Measurements from ENCODE around the gene PPM1M. TPM values are rescaled to one million over a fixed set of nuclear protein-coding genes. Genes with fewer than 3 reads are reported as not detected.

Gene PPM1M
- 12.3 TPM for total RNA-seq
- 27.1 TPM for polyA plus RNA-seq

- DNase-seq (ENCODE audit: extremely low spot score), result no peak
- H3K4me3 ChIP-seq (ENCODE audit: low read depth, low read length), result peak within 1 kb of the TSS; percentile 69
- peaks cover 3% of the 10 kb centered on the region for H3K4me1 ChIP-seq (ENCODE audit: insufficient read depth)
- no peaks in the 10 kb centered on the region for H3K36me3 ChIP-seq (ENCODE audit: insufficient read depth)
- peak within 1 kb of the TSS; percentile 83 for H3K27ac ChIP-seq (ENCODE audit: low read depth)
- under 1% methylated on average over 98 of the region's 98 CpGs for WGBS
Observed at GRCh38 chr3:52245322-52246263, at the start of gene PPM1M. TSS of gene PPM1M (plus strand) at chr3:52245759. CDS start at chr3:52245825, 66 bp downstream.

GRCh38 chr3:52195823-52196331 lies 49.7 kb upstream of the PPM1M start:
- Histone ChIP-seq H3K4me3 (ENCODE audit: low read depth, low read length) (no peak overlapping the region), H3K36me3 (ENCODE audit: insufficient read depth) (no peaks in the 10 kb centered on the region), H3K27ac (ENCODE audit: low read depth) (peak overlapping the region; percentile 27), H3K4me1 (ENCODE audit: insufficient read depth) (peaks cover 3% of the 10 kb centered on the region)
- no peak for DNase-seq (ENCODE audit: extremely low spot score)
- 68% methylated on average over 10 of the region's 10 CpGs for WGBS

GRCh38 chr3:52196977-52197376 lies 48.6 kb upstream of the PPM1M start:
- no peak overlapping the region for H3K27ac ChIP-seq (ENCODE audit: low read depth)

GRCh38 chr3:52197499-52197841 lies 48.1 kb upstream of the PPM1M start:
- Histone ChIP-seq H3K4me1 (ENCODE audit: insufficient read depth) (peaks cover 3% of the 10 kb centered on the region), H3K27ac (ENCODE audit: low read depth) (no peak overlapping the region), H3K36me3 (ENCODE audit: insufficient read depth) (peaks cover under 1% of the 10 kb centered on the region), H3K4me3 (ENCODE audit: low read depth, low read length) (peak overlapping the region; percentile 63)
- DNase-seq (ENCODE audit: extremely low spot score), result no peak
- WGBS, result 36% methylated on average over 10 of the region's 10 CpGs

More at GRCh38 chr3:52196977-52197376, 48.6 kb upstream of the PPM1M start:
- peaks cover 3% of the 10 kb centered on the region for H3K4me1 ChIP-seq (ENCODE audit: insufficient read depth)
- no peak for DNase-seq (ENCODE audit: extremely low spot score)
- H3K4me3 ChIP-seq (ENCODE audit: low read depth, low read length), result no peak overlapping the region
- 61% methylated on average over 3 of the region's 3 CpGs for WGBS
- H3K36me3 ChIP-seq (ENCODE audit: insufficient read depth), result no peaks in the 10 kb centered on the region

- Histone ChIP-seq H3K36me3 (ENCODE audit: insufficient read depth) (peaks cover 3% of the 10 kb centered on the region), H3K27ac (ENCODE audit: low read depth) (peak within 1 kb of the TSS; percentile 65), H3K4me3 (ENCODE audit: low read depth, low read length) (peak within 1 kb of the TSS; percentile 63), H3K4me1 (ENCODE audit: insufficient read depth) (peaks cover 3% of the 10 kb centered on the region)
- DNase-seq (ENCODE audit: extremely low spot score), result peak; percentile 76
- WGBS, result under 1% methylated on average over 71 of the region's 71 CpGs
Observed at GRCh38 chr3:52197842-52198625, 47.5 kb upstream of the PPM1M start, which contains the start of gene ALAS1. TSS of gene ALAS1 (plus strand) at chr3:52198160. CDS start at chr3:52199242, 1,082 bp downstream.

GRCh38 chr3:52198643-52199608 lies 46.6 kb upstream of the PPM1M start:
- peaks cover 3% of the 10 kb centered on the region for H3K4me1 ChIP-seq (ENCODE audit: insufficient read depth)

GRCh38 chr3:52200981-52201679 lies 44.4 kb upstream of the PPM1M start:
- WGBS, result 93% methylated on average over 5 of the region's 5 CpGs
- no peak for DNase-seq (ENCODE audit: extremely low spot score)
- H3K4me3 ChIP-seq (ENCODE audit: low read depth, low read length), result no peak overlapping the region
- H3K4me1 ChIP-seq (ENCODE audit: insufficient read depth), result peaks cover 4% of the 10 kb centered on the region
- no peak overlapping the region for H3K27ac ChIP-seq (ENCODE audit: low read depth)
- peaks cover 5% of the 10 kb centered on the region for H3K36me3 ChIP-seq (ENCODE audit: insufficient read depth)

More at GRCh38 chr3:52198643-52199608, 46.6 kb upstream of the PPM1M start:
- DNase-seq (ENCODE audit: extremely low spot score), result no peak
- Histone ChIP-seq H3K27ac (ENCODE audit: low read depth) (no peak overlapping the region), H3K36me3 (ENCODE audit: insufficient read depth) (peaks cover 5% of the 10 kb centered on the region), H3K4me3 (ENCODE audit: low read depth, low read length) (peak overlapping the region; percentile 63)
- 44% methylated on average over 14 of the region's 14 CpGs for WGBS

- no peak overlapping the region for H3K27ac ChIP-seq (ENCODE audit: low read depth)
- WGBS, result 86% methylated on average over 4 of the region's 4 CpGs
- peaks cover 2% of the 10 kb centered on the region for H3K4me1 ChIP-seq (ENCODE audit: insufficient read depth)
- H3K36me3 ChIP-seq (ENCODE audit: insufficient read depth), result peaks cover 9% of the 10 kb centered on the region
- no peak overlapping the region for H3K4me3 ChIP-seq (ENCODE audit: low read depth, low read length)
- no peak for DNase-seq (ENCODE audit: extremely low spot score)
Observed at GRCh38 chr3:52202384-52203077, 43.0 kb upstream of the PPM1M start.

- H3K36me3 ChIP-seq (ENCODE audit: insufficient read depth), result peaks cover 9% of the 10 kb centered on the region
- WGBS, result 90% methylated on average over 1 of the region's 1 CpG
Observed at GRCh38 chr3:52203701-52204100, 41.9 kb upstream of the PPM1M start.

GRCh38 chr3:52204337-52205073 lies 41.1 kb upstream of the PPM1M start:
- H3K36me3 ChIP-seq (ENCODE audit: insufficient read depth), result peaks cover 9% of the 10 kb centered on the region
- H3K4me1 ChIP-seq (ENCODE audit: insufficient read depth), result peaks cover 1% of the 10 kb centered on the region
- DNase-seq (ENCODE audit: extremely low spot score), result peak; percentile 77
- H3K27ac ChIP-seq (ENCODE audit: low read depth), result no peak overlapping the region
- WGBS, result 78% methylated on average over 10 of the region's 10 CpGs
- no peak overlapping the region for H3K4me3 ChIP-seq (ENCODE audit: low read depth, low read length)

More at GRCh38 chr3:52203701-52204100, 41.9 kb upstream of the PPM1M start:
- Histone ChIP-seq H3K4me1 (ENCODE audit: insufficient read depth) (peaks cover 1% of the 10 kb centered on the region), H3K4me3 (ENCODE audit: low read depth, low read length) (no peak overlapping the region), H3K27ac (ENCODE audit: low read depth) (no peak overlapping the region)
- DNase-seq (ENCODE audit: extremely low spot score), result no peak

- 87% methylated on average over 6 of the region's 6 CpGs for WGBS
- no peak overlapping the region for H3K27ac ChIP-seq (ENCODE audit: low read depth)
- no peak for DNase-seq (ENCODE audit: extremely low spot score)
- H3K4me1 ChIP-seq (ENCODE audit: insufficient read depth), result peaks cover 1% of the 10 kb centered on the region
- H3K36me3 ChIP-seq (ENCODE audit: insufficient read depth), result peaks cover 9% of the 10 kb centered on the region
- no peak overlapping the region for H3K4me3 ChIP-seq (ENCODE audit: low read depth, low read length)
Observed at GRCh38 chr3:52205727-52206372, 39.7 kb upstream of the PPM1M start.

Measured in urinary bladder (tissue), 4 donors.